Measurements from ENCODE around the gene S100A14. TPM values are rescaled to one million over a fixed set of nuclear protein-coding genes. Genes with fewer than 3 reads are reported as not detected.
A peak's percentile ranks its signal among the peaks of the same experiment; 100 is the strongest.

The S100A14 gene
- total and polyA plus RNA-seq, 4 donors = 1.7 to 4.4 (median 3.3) TPM

DNA sequence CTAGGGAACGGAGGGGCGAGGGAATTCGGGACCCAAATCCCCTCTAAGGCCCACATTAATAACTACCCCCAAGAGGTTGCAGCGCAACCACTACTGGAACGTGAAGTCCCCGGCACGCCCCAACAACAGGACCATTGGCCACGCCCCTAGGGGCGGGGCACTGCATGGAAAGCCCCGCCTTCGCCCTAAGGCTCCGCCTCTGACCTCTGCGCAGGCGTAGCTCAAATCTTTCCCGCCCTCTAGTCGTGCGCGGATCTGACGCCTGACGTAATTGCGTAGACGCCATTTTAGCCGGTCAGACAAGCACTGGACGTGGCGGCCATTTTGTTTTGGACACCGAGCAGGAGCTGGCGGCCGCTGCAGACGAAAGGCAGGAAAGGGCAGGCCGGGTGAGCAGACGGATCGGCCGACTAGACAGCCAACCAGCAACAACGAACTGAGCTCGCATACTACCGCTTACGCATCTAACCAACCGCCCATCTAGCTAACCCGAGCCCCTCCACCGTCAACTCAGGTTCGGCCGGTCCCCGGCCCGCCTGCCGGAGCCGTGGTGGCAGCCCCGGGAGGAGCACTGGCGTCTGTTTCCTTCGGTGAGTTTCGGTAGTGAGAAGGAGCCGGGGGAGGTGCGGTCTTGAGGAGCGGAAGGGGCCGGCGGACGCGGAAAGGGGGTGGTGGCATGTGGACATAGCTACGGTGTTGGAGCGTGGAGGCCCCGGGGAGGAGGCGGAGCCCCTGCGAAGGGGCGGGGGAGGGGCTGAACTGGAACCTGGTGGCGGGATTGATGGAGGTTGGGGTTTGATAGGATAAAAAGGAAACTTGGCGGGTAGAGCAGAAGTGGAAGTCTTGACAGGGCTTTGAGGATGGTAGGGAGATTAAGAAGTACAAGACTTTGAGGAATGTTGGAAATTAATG, 17.9 kb upstream of the S100A14 start, which contains the start of gene CHTOP (continued):
- TF ChIP-seq, protein P1, sequence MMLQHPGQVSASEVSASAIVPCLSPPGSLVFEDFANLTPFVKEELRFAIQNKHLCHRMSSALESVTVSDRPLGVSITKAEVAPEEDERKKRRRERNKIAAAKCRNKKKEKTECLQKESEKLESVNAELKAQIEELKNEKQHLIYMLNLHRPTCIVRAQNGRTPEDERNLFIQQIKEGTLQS (IDR thresholded peaks at IDR 0.05) = peak; percentile 79
- peak in 1 of 2 donors; percentile 66 for TF ChIP-seq GABPA (IDR thresholded peaks at IDR 0.05 in 1 of 2, conservative IDR thresholded peaks at IDR 0.05 in 1 of 2)
- no peak for TF ChIP-seq HNF4G (IDR thresholded peaks at IDR 0.05)
- TF ChIP-seq TAF1 (conservative IDR thresholded peaks at IDR 0.05) = peak; percentile 60
- TF ChIP-seq, protein P2, sequence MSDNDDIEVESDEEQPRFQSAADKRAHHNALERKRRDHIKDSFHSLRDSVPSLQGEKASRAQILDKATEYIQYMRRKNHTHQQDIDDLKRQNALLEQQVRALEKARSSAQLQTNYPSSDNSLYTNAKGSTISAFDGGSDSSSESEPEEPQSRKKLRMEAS (IDR thresholded peaks at IDR 0.05) = peak; percentile 76
- TF ChIP-seq JUND (IDR thresholded peaks at IDR 0.05) = peak; percentile 68 to 77

DNA sequence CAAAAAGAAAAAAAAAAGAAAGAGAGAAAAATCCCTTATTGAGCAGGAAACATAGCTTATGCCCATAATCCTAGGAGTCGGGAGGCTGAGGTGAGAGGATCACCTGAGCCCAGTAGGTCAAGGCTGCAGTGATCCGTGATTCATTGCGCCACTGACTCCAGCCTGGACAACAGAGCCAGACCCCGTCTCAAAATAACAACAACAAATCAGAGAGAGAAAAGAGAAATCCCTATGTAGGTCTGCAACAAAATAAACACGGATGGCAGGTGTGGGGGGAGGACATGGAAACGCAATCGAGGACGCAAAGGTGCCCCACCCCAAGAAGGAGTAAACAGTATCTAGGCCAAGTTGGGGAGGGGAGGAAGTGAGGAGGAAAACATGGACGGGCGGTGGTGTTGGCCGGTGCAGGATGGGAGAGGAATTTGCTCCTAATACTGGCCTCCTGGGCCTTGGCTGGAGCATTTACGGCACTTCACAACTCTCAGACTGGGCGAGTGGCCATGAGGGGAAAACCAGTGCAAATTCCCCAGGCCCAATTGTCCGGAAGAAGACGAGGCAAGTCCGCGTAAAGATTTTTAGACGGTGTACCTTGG, 17.1 kb upstream of the S100A14 start:
- DNase-seq (ENCODE audit: low spot score) = no peak
- TF ChIP-seq EGR1 (IDR thresholded peaks at IDR 0.05; ENCODE audit: low read depth in 2 of 2) = no peak
- TF ChIP-seq, protein P3, sequence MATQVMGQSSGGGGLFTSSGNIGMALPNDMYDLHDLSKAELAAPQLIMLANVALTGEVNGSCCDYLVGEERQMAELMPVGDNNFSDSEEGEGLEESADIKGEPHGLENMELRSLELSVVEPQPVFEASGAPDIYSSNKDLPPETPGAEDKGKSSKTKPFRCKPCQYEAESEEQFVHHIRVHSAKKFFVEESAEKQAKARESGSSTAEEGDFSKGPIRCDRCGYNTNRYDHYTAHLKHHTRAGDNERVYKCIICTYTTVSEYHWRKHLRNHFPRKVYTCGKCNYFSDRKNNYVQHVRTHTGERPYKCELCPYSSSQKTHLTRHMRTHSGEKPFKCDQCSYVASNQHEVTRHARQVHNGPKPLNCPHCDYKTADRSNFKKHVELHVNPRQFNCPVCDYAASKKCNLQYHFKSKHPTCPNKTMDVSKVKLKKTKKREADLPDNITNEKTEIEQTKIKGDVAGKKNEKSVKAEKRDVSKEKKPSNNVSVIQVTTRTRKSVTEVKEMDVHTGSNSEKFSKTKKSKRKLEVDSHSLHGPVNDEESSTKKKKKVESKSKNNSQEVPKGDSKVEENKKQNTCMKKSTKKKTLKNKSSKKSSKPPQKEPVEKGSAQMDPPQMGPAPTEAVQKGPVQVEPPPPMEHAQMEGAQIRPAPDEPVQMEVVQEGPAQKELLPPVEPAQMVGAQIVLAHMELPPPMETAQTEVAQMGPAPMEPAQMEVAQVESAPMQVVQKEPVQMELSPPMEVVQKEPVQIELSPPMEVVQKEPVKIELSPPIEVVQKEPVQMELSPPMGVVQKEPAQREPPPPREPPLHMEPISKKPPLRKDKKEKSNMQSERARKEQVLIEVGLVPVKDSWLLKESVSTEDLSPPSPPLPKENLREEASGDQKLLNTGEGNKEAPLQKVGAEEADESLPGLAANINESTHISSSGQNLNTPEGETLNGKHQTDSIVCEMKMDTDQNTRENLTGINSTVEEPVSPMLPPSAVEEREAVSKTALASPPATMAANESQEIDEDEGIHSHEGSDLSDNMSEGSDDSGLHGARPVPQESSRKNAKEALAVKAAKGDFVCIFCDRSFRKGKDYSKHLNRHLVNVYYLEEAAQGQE (IDR thresholded peaks at IDR 0.05) = no peak
- TF ChIP-seq, protein P1 (IDR thresholded peaks at IDR 0.05) = no peak
- TF ChIP-seq FOXA1 (IDR thresholded peaks at IDR 0.05) = no peak
- no peak for TF ChIP-seq RAD21 (IDR thresholded peaks at IDR 0.05)
- TF ChIP-seq, protein P2 (IDR thresholded peaks at IDR 0.05) = no peak
- no peak for TF ChIP-seq SP1 (IDR thresholded peaks at IDR 0.05)
- TF ChIP-seq GABPA (IDR thresholded peaks at IDR 0.05 in 1 of 2, conservative IDR thresholded peaks at IDR 0.05 in 1 of 2) = no peak
- TF ChIP-seq, protein P4, sequence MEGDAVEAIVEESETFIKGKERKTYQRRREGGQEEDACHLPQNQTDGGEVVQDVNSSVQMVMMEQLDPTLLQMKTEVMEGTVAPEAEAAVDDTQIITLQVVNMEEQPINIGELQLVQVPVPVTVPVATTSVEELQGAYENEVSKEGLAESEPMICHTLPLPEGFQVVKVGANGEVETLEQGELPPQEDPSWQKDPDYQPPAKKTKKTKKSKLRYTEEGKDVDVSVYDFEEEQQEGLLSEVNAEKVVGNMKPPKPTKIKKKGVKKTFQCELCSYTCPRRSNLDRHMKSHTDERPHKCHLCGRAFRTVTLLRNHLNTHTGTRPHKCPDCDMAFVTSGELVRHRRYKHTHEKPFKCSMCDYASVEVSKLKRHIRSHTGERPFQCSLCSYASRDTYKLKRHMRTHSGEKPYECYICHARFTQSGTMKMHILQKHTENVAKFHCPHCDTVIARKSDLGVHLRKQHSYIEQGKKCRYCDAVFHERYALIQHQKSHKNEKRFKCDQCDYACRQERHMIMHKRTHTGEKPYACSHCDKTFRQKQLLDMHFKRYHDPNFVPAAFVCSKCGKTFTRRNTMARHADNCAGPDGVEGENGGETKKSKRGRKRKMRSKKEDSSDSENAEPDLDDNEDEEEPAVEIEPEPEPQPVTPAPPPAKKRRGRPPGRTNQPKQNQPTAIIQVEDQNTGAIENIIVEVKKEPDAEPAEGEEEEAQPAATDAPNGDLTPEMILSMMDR (IDR thresholded peaks at IDR 0.05; ENCODE audit: low read depth, low read length, missing input control) = no peak
- TF ChIP-seq JUND (IDR thresholded peaks at IDR 0.05) = no peak
- no peak for TF ChIP-seq TAF1 (conservative IDR thresholded peaks at IDR 0.05)
- TF ChIP-seq HNF4A (conservative IDR thresholded peaks at IDR 0.05) = no peak
- no peak for TF ChIP-seq FOXA2 (IDR thresholded peaks at IDR 0.05)
- TF ChIP-seq, protein P5, sequence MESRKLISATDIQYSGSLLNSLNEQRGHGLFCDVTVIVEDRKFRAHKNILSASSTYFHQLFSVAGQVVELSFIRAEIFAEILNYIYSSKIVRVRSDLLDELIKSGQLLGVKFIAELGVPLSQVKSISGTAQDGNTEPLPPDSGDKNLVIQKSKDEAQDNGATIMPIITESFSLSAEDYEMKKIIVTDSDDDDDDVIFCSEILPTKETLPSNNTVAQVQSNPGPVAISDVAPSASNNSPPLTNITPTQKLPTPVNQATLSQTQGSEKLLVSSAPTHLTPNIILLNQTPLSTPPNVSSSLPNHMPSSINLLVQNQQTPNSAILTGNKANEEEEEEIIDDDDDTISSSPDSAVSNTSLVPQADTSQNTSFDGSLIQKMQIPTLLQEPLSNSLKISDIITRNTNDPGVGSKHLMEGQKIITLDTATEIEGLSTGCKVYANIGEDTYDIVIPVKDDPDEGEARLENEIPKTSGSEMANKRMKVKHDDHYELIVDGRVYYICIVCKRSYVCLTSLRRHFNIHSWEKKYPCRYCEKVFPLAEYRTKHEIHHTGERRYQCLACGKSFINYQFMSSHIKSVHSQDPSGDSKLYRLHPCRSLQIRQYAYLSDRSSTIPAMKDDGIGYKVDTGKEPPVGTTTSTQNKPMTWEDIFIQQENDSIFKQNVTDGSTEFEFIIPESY (IDR thresholded peaks at IDR 0.05) = no peak
- no peak for TF ChIP-seq YY1 (IDR thresholded peaks at IDR 0.05)
- no peak for TF ChIP-seq NR2F2 (IDR thresholded peaks at IDR 0.05)
- no peak for TF ChIP-seq HNF4G (IDR thresholded peaks at IDR 0.05)
- no peak for TF ChIP-seq RXRA (IDR thresholded peaks at IDR 0.05)
- H3K36me3 ChIP-seq (ENCODE audit: control insufficient read depth in 4 of 4, insufficient read depth in 3 of 4, low read depth in 1 of 4, low read length in 3 of 4) = peaks cover 7 to 19% (median 16%) of the 10 kb centered on the region in 4 donors
- peak overlapping the region in 1 of 2 donors; percentile 26 for H3K9ac ChIP-seq (ENCODE audit: low read depth in 1 of 2, low read length in 2 of 2)
- peak overlapping the region; percentile 98 to 99 for H3K27ac ChIP-seq (ENCODE audit: low read depth in 1 of 2, low read length in 2 of 2)
- peaks cover 13 to 30% (median 18%) of the 10 kb centered on the region in 4 donors for H3K4me1 ChIP-seq (ENCODE audit: control insufficient read depth in 4 of 4, insufficient read depth in 4 of 4, low read length in 3 of 4)
- no peak overlapping the region for H3K4me3 ChIP-seq (ENCODE audit: low read depth in 1 of 3, low read length in 3 of 3)
- WGBS = 51% methylated on average over 18 of the region's 18 CpGs
- H3K27me3 ChIP-seq (ENCODE audit: control insufficient read depth in 4 of 4, insufficient read depth in 4 of 4, low read length in 3 of 4) = no peaks in the 10 kb centered on the region
- H3K9me3 ChIP-seq (ENCODE audit: control insufficient read depth in 4 of 4, low read length in 3 of 4) = no peaks in the 10 kb centered on the region
